Measurements from ENCODE around the gene SPACDR.
A peak's percentile ranks its signal among the peaks of the same experiment; 100 is the strongest.

- TF ChIP-seq CTCF (IDR thresholded peaks at IDR 0.05) (peak; percentile 67), EZH2 (IDR thresholded peaks at IDR 0.05) (no peak)
These were observed 1.7 kb upstream of the SPACDR start for GRCh38 chr7:100465702-100466311.

Data from neural progenitor cell (in vitro differentiated cells).